Neuron (in vitro differentiated cells): ENCODE data around the gene MRO.

ENCODE experiments used
- H2AFZ ChIP-seq: one replicate; pipeline ENCODE4 v1.6.1; 2013; ENCODE audit warnings: low read depth, mild to moderate bottlenecking, inconsistent platforms, low read length, moderate library complexity
- H3K27me3 ChIP-seq: one replicate; pipeline ENCODE4 v1.6.1; 2013; ENCODE audit warnings: low read length; ENCODE audit not compliant: insufficient read depth
- H3K36me3 ChIP-seq: one replicate; pipeline ENCODE4 v1.6.1; 2013; ENCODE audit warnings: low read length; ENCODE audit not compliant: insufficient read depth
- H3K4me1 ChIP-seq: one replicate; pipeline ENCODE4 v1.6.1; 2013; ENCODE audit warnings: low read length; ENCODE audit not compliant: insufficient read depth
- H3K4me3 ChIP-seq: 2 replicates; pipeline ENCODE4 v1.5.1; 2013; ENCODE audit warnings: mild to moderate bottlenecking, low read length, moderate library complexity
- H3K9me3 ChIP-seq: one replicate; pipeline ENCODE4 v1.6.1; 2013; ENCODE audit warnings: low read length

Gene MRO

GRCh38 chr18:50826027-50826426 is 6.2 kb upstream of the MRO start:
- H3K27me3 ChIP-seq: no peaks in the 10 kb centered on the region
- H3K9me3 ChIP-seq: no peaks in the 10 kb centered on the region
- no peak overlapping the region for H3K4me3 ChIP-seq
- no peaks in the 10 kb centered on the region for H3K36me3 ChIP-seq
- peaks cover 2% of the 10 kb centered on the region for H3K4me1 ChIP-seq
- no peak overlapping the region for H2AFZ ChIP-seq

- Histone ChIP-seq H3K9me3 (no peaks in the 10 kb centered on the region), H3K4me3 (no peak overlapping the region), H3K36me3 (no peaks in the 10 kb centered on the region), H3K27me3 (no peaks in the 10 kb centered on the region), H3K4me1 (peaks cover 5% of the 10 kb centered on the region), H2AFZ (no peak overlapping the region)
Measured at GRCh38 chr18:50825621-50826020, 5.8 kb upstream of the MRO start.

- Histone ChIP-seq H3K27me3 (no peaks in the 10 kb centered on the region), H3K4me3 (no peak overlapping the region), H3K36me3 (no peaks in the 10 kb centered on the region), H2AFZ (no peak overlapping the region), H3K9me3 (no peaks in the 10 kb centered on the region), H3K4me1 (peaks cover 22% of the 10 kb centered on the region)
Measured at GRCh38 chr18:50822756-50823155, 2.9 kb upstream of the MRO start.

- no peaks in the 10 kb centered on the region for H3K27me3 ChIP-seq
- peaks cover 29% of the 10 kb centered on the region for H3K4me1 ChIP-seq
- no peaks in the 10 kb centered on the region for H3K36me3 ChIP-seq
- peak overlapping the region; percentile 37 for H2AFZ ChIP-seq
- no peak overlapping the region for H3K4me3 ChIP-seq
- H3K9me3 ChIP-seq: no peaks in the 10 kb centered on the region
Measured at GRCh38 chr18:50820901-50821520, 1.2 kb upstream of the MRO start.

- Histone ChIP-seq H3K27me3 (no peaks in the 10 kb centered on the region), H3K36me3 (no peaks in the 10 kb centered on the region), H3K4me1 (peaks cover 29% of the 10 kb centered on the region), H2AFZ (peak overlapping the region; percentile 57), H3K9me3 (no peaks in the 10 kb centered on the region), H3K4me3 (peak overlapping the region; percentile 32)
Measured at GRCh38 chr18:50819027-50819727, 639 bp downstream of the MRO start.

- Histone ChIP-seq H3K9me3 (no peaks in the 10 kb centered on the region), H3K27me3 (no peaks in the 10 kb centered on the region), H3K4me1 (peaks cover 29% of the 10 kb centered on the region)
Measured at GRCh38 chr18:50816419-50817166, 3.2 kb downstream of the MRO start.

GRCh38 chr18:50814395-50814794 is 5.4 kb downstream of the MRO start:
- Histone ChIP-seq H3K36me3 (no peaks in the 10 kb centered on the region), H3K4me3 (no peak overlapping the region), H3K9me3 (no peaks in the 10 kb centered on the region), H3K4me1 (peaks cover 17% of the 10 kb centered on the region), H2AFZ (no peak overlapping the region), H3K27me3 (no peaks in the 10 kb centered on the region)

More at GRCh38 chr18:50816419-50817166, 3.2 kb downstream of the MRO start:
- Histone ChIP-seq H3K4me3 (no peak overlapping the region), H3K36me3 (no peaks in the 10 kb centered on the region), H2AFZ (no peak overlapping the region)

- H3K27me3 ChIP-seq: no peaks in the 10 kb centered on the region
- H2AFZ ChIP-seq: no peak overlapping the region
- H3K9me3 ChIP-seq: no peaks in the 10 kb centered on the region
- H3K4me3 ChIP-seq: no peak overlapping the region
- H3K36me3 ChIP-seq: no peaks in the 10 kb centered on the region
- peaks cover 20% of the 10 kb centered on the region for H3K4me1 ChIP-seq
Measured at GRCh38 chr18:50813353-50813752, 6.5 kb downstream of the MRO start.

GRCh38 chr18:50812834-50813233 is 7.0 kb downstream of the MRO start:
- Histone ChIP-seq H3K9me3 (no peaks in the 10 kb centered on the region), H3K36me3 (no peaks in the 10 kb centered on the region)

GRCh38 chr18:50807176-50807575 is 12.6 kb downstream of the MRO start:
- Histone ChIP-seq H2AFZ (no peak overlapping the region), H3K27me3 (no peaks in the 10 kb centered on the region), H3K9me3 (no peaks in the 10 kb centered on the region), H3K36me3 (no peaks in the 10 kb centered on the region), H3K4me1 (peaks cover 8% of the 10 kb centered on the region), H3K4me3 (no peak overlapping the region)

More at GRCh38 chr18:50812834-50813233, 7.0 kb downstream of the MRO start:
- Histone ChIP-seq H3K27me3 (no peaks in the 10 kb centered on the region), H3K4me1 (peaks cover 15% of the 10 kb centered on the region), H3K4me3 (no peak overlapping the region), H2AFZ (no peak overlapping the region)

GRCh38 chr18:50806208-50806616 is 13.6 kb downstream of the MRO start:
- H3K36me3 ChIP-seq: no peaks in the 10 kb centered on the region
- H3K4me1 ChIP-seq: peaks cover 8% of the 10 kb centered on the region
- no peak overlapping the region for H3K4me3 ChIP-seq
- no peaks in the 10 kb centered on the region for H3K27me3 ChIP-seq
- no peaks in the 10 kb centered on the region for H3K9me3 ChIP-seq
- H2AFZ ChIP-seq: no peak overlapping the region

GRCh38 chr18:50805732-50806131 is 14.1 kb downstream of the MRO start:
- no peak overlapping the region for H3K4me3 ChIP-seq
- no peaks in the 10 kb centered on the region for H3K9me3 ChIP-seq
- H3K36me3 ChIP-seq: no peaks in the 10 kb centered on the region
- no peak overlapping the region for H2AFZ ChIP-seq
- H3K27me3 ChIP-seq: no peaks in the 10 kb centered on the region
- H3K4me1 ChIP-seq: peaks cover 8% of the 10 kb centered on the region

GRCh38 chr18:50803592-50803991 is 16.2 kb downstream of the MRO start:
- Histone ChIP-seq H2AFZ (no peak overlapping the region), H3K36me3 (no peaks in the 10 kb centered on the region), H3K9me3 (no peaks in the 10 kb centered on the region), H3K4me3 (no peak overlapping the region), H3K4me1 (no peaks in the 10 kb centered on the region), H3K27me3 (peaks cover 5% of the 10 kb centered on the region)
